Lung (tissue), 12 donors: ENCODE measurements around the gene OR2S2. TPM values are rescaled to one million over a fixed set of nuclear protein-coding genes. Genes with fewer than 3 reads are reported as not detected.

ENCODE experiments used
- ATAC-seq: fragments of 200-7000 bp; cut with Tn5 transposase; one replicate; pipeline ENCODE4 v1.9.1; 2020; ENCODE audit warnings: moderate number of reproducible peaks; ENCODE audit not compliant: insufficient read depth, low FRiP score
- DNase-seq, 3 donors: peaks; one replicate each; pipeline ENCODE4 v3.0.0-alpha.2; 2013 to 2017
- H3K27ac ChIP-seq, 2 donors: one replicate each; pipeline ENCODE4 v1.5.1; 2013; ENCODE audit warnings: mild to moderate bottlenecking in 2 of 2, moderate library complexity in 2 of 2, control low read depth in 1 of 2, inconsistent platforms in 1 of 2, low read depth in 1 of 2, low read length in 1 of 2
- H3K27me3 ChIP-seq, 3 donors: one replicate each; pipeline ENCODE4 v1.5.1; 2013; ENCODE audit warnings: low read length in 2 of 3; ENCODE audit not compliant: control insufficient read depth in 3 of 3, insufficient read depth in 3 of 3
- H3K36me3 ChIP-seq, 4 donors: one replicate each; pipeline ENCODE4 v1.5.1; 2013; ENCODE audit warnings: low read length in 4 of 4, mild to moderate bottlenecking in 1 of 4, moderate library complexity in 1 of 4; ENCODE audit not compliant: control insufficient read depth in 4 of 4, insufficient read depth in 4 of 4
- H3K4me1 ChIP-seq, 5 donors: one replicate each; pipeline ENCODE4 v1.5.1; 2013; ENCODE audit warnings: low read length in 5 of 5, mild to moderate bottlenecking in 2 of 5, moderate library complexity in 1 of 5; ENCODE audit not compliant: control insufficient read depth in 5 of 5, insufficient read depth in 5 of 5
- H3K4me3 ChIP-seq: one replicate; pipeline ENCODE4 v1.5.1; 2013; ENCODE audit warnings: mild to moderate bottlenecking, control low read depth, moderate library complexity
- H3K9ac ChIP-seq, 2 donors: one replicate each; pipeline ENCODE4 v1.5.1; 2013; ENCODE audit warnings: low read length in 2 of 2, control low read depth in 1 of 2; ENCODE audit not compliant: insufficient read depth in 1 of 2
- H3K9me3 ChIP-seq, 4 donors: one replicate each; pipeline ENCODE4 v1.5.1; 2013; ENCODE audit warnings: low read length in 3 of 4, mild to moderate bottlenecking in 1 of 4, moderate library complexity in 1 of 4; ENCODE audit not compliant: control insufficient read depth in 4 of 4, insufficient read depth in 3 of 4
- WGBS, 2 donors: extraction: QIAGEN DNeasy Blood & Tissue Kit; methylation state at CpG; one replicate each; pipeline ENCODE4 v1.1.7; 2013; 5-methylcytosine and 5-hydroxymethylcytosine counted together
- polyA plus RNA-seq, 2 donors: library from polyadenylated mRNA; stranded (reverse); fragments of 200-250 nt; gene quantifications; one replicate each; pipeline ENCODE4 v1.2.1, GENCODE V29; 2013
- total RNA-seq, 2 donors: library from RNA; depleted of rRNA in 1 of 2; stranded (reverse); fragments of >200 nt in 1 of 2; gene quantifications; one replicate each; pipeline ENCODE4 v1.2.1, GENCODE V29; 2014 to 2021
- TF ChIP-seq, protein P1 (sequence below): IDR thresholded peaks from 2 replicates; pipeline ENCODE4 v1.5.1; 2012; ENCODE audit warnings: mild to moderate bottlenecking; ENCODE audit errors: control extremely low read depth, extremely low read depth
- donor health status: control.
- donor health status: control.
- donor health status: Bipolar disorder and iron deficiency.
- donor health status: healthy.
- donor health status: DM: yes; HTN: yes; CAD: no.

Gene OR2S2
- total and polyA plus RNA-seq, 4 donors, result not detected

DNA sequence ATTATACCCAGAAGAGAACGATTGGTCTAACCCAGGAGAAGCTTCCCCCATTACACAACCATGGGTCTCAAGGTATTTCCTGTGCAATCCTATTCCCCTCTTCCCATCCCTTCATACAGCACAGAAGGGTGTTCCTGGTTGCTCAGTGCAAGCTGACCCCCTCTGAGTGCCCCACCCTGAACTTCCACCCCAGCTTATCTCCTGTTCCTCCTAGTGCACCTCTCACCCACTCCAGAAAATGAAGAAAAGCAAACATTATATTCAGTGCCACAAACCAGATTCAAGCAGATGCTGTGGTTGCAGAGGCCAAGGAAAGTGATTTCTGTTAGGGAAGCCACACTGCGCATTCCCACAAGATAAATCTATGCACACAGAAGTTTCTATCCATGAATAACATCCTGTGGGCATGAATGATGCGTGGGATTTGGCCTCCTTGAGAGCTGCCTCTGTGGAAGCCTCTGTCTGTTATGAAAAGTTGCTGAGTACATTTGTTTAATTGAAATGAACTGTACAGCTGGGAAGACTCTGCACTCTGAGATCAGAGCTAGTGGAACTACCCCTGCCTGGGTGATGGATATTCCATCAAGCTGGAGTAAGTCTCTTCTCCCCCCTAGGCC is 2.2 kb upstream of the OR2S2 start:
- peaks cover 0 to 3% (median 0%) of the 10 kb centered on the region in 3 donors for H3K27me3 ChIP-seq
- 56 to 64% methylated on average over 3 of the region's 3 CpGs for WGBS, 2 donors
- no peak overlapping the region for H3K9ac ChIP-seq
- no peaks in the 10 kb centered on the region for H3K4me1 ChIP-seq
- no peaks in the 10 kb centered on the region for H3K9me3 ChIP-seq
- ATAC-seq (no peak), DNase-seq (no peak)
- no peak overlapping the region for H3K27ac ChIP-seq
- TF ChIP-seq, protein P1, sequence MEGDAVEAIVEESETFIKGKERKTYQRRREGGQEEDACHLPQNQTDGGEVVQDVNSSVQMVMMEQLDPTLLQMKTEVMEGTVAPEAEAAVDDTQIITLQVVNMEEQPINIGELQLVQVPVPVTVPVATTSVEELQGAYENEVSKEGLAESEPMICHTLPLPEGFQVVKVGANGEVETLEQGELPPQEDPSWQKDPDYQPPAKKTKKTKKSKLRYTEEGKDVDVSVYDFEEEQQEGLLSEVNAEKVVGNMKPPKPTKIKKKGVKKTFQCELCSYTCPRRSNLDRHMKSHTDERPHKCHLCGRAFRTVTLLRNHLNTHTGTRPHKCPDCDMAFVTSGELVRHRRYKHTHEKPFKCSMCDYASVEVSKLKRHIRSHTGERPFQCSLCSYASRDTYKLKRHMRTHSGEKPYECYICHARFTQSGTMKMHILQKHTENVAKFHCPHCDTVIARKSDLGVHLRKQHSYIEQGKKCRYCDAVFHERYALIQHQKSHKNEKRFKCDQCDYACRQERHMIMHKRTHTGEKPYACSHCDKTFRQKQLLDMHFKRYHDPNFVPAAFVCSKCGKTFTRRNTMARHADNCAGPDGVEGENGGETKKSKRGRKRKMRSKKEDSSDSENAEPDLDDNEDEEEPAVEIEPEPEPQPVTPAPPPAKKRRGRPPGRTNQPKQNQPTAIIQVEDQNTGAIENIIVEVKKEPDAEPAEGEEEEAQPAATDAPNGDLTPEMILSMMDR, result no peak
- no peaks in the 10 kb centered on the region for H3K36me3 ChIP-seq
- no peak overlapping the region for H3K4me3 ChIP-seq

DNA sequence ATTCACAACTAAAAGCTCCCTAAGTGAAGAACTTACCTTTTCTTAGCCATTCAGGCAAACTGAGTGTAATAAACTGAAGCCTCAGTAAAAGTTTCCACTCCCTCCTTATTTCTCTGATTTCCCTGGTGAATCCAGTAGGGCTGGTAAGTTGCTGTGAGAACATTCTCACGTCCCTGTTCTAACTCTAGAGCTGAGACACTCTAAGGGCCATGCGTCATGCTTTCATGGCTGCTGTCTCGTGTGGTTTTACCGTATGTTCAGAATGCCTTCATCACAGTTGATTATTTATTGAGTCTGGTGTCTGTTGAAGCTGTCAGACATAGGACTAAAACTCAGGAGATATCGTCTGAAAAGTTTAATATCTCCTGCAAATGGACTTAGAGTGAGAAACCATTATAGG is 1.3 kb downstream of the OR2S2 start:
- TF ChIP-seq, protein P1, result no peak
- Histone ChIP-seq H3K9ac (peak overlapping the region in 1 of 2 donors; percentile 13), H3K36me3 (no peaks in the 10 kb centered on the region), H3K4me1 (no peaks in the 10 kb centered on the region), H3K27ac (no peak overlapping the region), H3K4me3 (no peak overlapping the region), H3K27me3 (peaks cover 0 to 3% (median 0%) of the 10 kb centered on the region in 3 donors), H3K9me3 (no peaks in the 10 kb centered on the region)
- ATAC-seq (no peak), DNase-seq (no peak)
- 83 to 87% methylated on average over 5 of the region's 5 CpGs for WGBS, 2 donors

DNA sequence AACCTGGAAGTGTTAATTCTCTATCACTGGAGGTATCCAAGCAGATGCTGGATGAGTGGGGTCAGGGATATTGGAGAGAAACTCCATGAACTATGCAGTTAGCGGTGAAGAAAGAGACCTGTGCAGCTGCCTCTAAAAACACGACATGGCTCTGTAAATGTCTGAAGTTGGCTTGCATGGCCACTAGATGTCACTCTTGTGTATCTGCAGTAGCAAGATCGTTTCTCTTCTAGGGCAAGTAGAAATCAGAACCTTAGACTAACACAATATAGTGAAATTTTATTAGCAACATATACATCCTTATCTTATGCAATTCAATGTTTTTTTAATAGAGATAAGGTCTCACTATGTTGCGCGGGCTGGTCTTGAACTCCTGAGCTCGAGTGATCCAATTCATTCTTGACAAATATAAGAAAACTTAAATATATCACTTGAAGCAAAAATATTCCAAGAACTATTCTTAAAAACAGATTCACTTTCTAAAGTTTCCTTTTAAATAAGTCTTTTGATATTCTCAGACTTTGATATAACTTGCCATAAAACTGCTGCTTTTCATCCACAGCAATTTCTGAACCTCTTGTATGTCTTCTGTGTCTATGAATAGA is 2.9 kb downstream of the OR2S2 start:
- TF ChIP-seq, protein P1, result peak; percentile 79
- Histone ChIP-seq H3K36me3 (no peaks in the 10 kb centered on the region), H3K9me3 (no peaks in the 10 kb centered on the region), H3K27ac (no peak overlapping the region), H3K4me1 (no peaks in the 10 kb centered on the region), H3K4me3 (no peak overlapping the region), H3K9ac (no peak overlapping the region), H3K27me3 (peaks cover 0 to 3% (median 0%) of the 10 kb centered on the region in 3 donors)
- WGBS, 2 donors, result 8 to 19% methylated on average over 6 of the region's 6 CpGs
- DNase-seq (peak; percentile 70 to 89 (median 75)), ATAC-seq (peak; percentile 76)
